HepG2 (cell line): ENCODE results near the gene METTL23. TPM values are rescaled to one million over a fixed set of nuclear protein-coding genes. Genes with fewer than 3 reads are reported as not detected.

Experiments
- AHDC1 ChIP-seq: sonication (generic); formaldehyde crosslinking; IDR thresholded peaks from 2 replicates; pipeline ENCODE4 v1.5.1; 2020; ENCODE audit warnings: mild to moderate bottlenecking, missing genetic modification reagents, borderline replicate concordance
- CTCF ChIP-seq: sonication (generic); formaldehyde crosslinking; IDR thresholded peaks from 2 replicates; pipeline ENCODE4 v1.5.0; 2020; ENCODE audit warnings: mild to moderate bottlenecking, missing genetic modification reagents, moderate library complexity
- EP300 ChIP-seq, 3 experiments: sonication (generic) in 1 of 3; formaldehyde crosslinking in 1 of 3; IDR thresholded peaks; 2 replicates each; pipeline versions ENCODE4 v1.5.1 to v1.6.1; 2011 to 2020; ENCODE audit warnings: low read depth in 2 of 3, low read length in 2 of 3, borderline replicate concordance in 1 of 3, improper control_type of control experiment in 1 of 3, mild to moderate bottlenecking in 1 of 3, missing genetic modification reagents in 1 of 3, moderate library complexity in 1 of 3
- MLX ChIP-seq: IDR thresholded peaks from 2 replicates; pipeline ENCODE4 v1.6.1; 2016
- PHF20 ChIP-seq: sonication (generic); formaldehyde crosslinking; IDR thresholded peaks from 2 replicates; pipeline ENCODE4 v1.5.0; 2020; ENCODE audit warnings: mild to moderate bottlenecking, missing genetic modification reagents
- TFAP4 ChIP-seq: sonication (generic); IDR thresholded peaks from 2 replicates; pipeline ENCODE4 v1.6.1; 2016; ENCODE audit warnings: low read depth, borderline replicate concordance
- ZBTB37 ChIP-seq: sonication (generic); formaldehyde crosslinking; IDR thresholded peaks from 2 replicates; pipeline ENCODE4 v1.4.0; 2020; ENCODE audit warnings: mild to moderate bottlenecking, missing genetic modification reagents
- ZNF280D ChIP-seq: sonication (generic); formaldehyde crosslinking; IDR thresholded peaks from 2 replicates; pipeline ENCODE4 v1.5.1; 2020; ENCODE audit warnings: mild to moderate bottlenecking, missing genetic modification reagents
- ZNF580 ChIP-seq: IDR thresholded peaks from 2 replicates; pipeline ENCODE4 v1.6.1; 2016; ENCODE audit warnings: low read depth, borderline replicate concordance
- ZNF766 ChIP-seq: sonication (generic); formaldehyde crosslinking; IDR thresholded peaks from 2 replicates; pipeline ENCODE4 v1.5.0; 2020; ENCODE audit warnings: missing genetic modification reagents, borderline replicate concordance
- polyA plus RNA-seq, 8 experiments: library from polyadenylated mRNA; depleted of rRNA in 3 of 8; stranded (reverse) in 7 of 8; unstranded in 1 of 8; fragments of >200 nt; fragmentation: Illumina TruSeq in 4 of 8; extraction: Trizol in 4 of 8; gene quantifications; 2 replicates each; pipeline versions ENCODE4 v1.2.1 to v1.2.3, GENCODE V29; 2011 to 2016; ENCODE audit warnings: low read depth in 4 of 8, missing spikeins in 1 of 8, mixed read lengths in 1 of 8; ENCODE audit not compliant: insufficient read depth in 1 of 8
- total RNA-seq, 5 experiments: library from RNA; depleted of rRNA; stranded (reverse); fragments of >200 nt; fragmentation: Illumina TruSeq; extraction: Trizol; gene quantifications; 2 replicates each; pipeline ENCODE4 v1.2.3, GENCODE V29; 2016; ENCODE audit warnings: low read depth in 1 of 5

The METTL23 gene
- total and polyA plus RNA-seq, 2 of the 13 experiments (the other 11 are each of a cell fraction or from before 2014, with no cell fraction given): 39.9 to 104 TPM

GRCh38 chr17:76700617-76701470, 25.8 kb upstream of the METTL23 start (continued):
- TF ChIP-seq CTCF (CRISPR knock-in tag): peak; percentile 27; the same call in 1 of the 2 replicates
- no peak for TF ChIP-seq PHF20
- peak; percentile 44; the same call in 1 of the 2 replicates for TF ChIP-seq ZNF766
- peak; percentile 36; the same call in 1 of the 2 replicates for TF ChIP-seq ZNF580 (CRISPR knock-in tag)
- TF ChIP-seq ZNF280D (CRISPR knock-in tag): 0 out of 2 replicates have a peak, but pooled peaks have one; percentile 48
- TF ChIP-seq MLX (CRISPR knock-in tag): peak; percentile 54; the same call in 1 of the 2 replicates
- peak; percentile 58; the same call in 1 of the 2 replicates for TF ChIP-seq AHDC1 (CRISPR knock-in tag)
- TF ChIP-seq EP300 (IDR thresholded peaks at IDR 0.05; ENCODE audit: low read depth in 2 of 2, low read length in 2 of 2): no peak
- TF ChIP-seq EP300 (CRISPR knock-in tag; IDR thresholded peaks at IDR 0.05; ENCODE audit: borderline replicate concordance): peak; percentile 55; the same call in 1 of the 2 replicates
- peak; percentile 91; the same call in 1 of the 2 replicates for TF ChIP-seq TFAP4
- TF ChIP-seq ZBTB37 (CRISPR knock-in tag): 0 out of 2 replicates have a peak, but pooled peaks have one; percentile 25
